Smooth muscle cell (in vitro differentiated cells): Measurements from ENCODE around the gene CAGE1. TPM values are rescaled to one million over a fixed set of nuclear protein-coding genes. Genes with fewer than 3 reads are reported as not detected.
A peak's percentile ranks its signal among the peaks of the same experiment; 100 is the strongest.

Experiments used
- DNase-seq: peaks from one replicate; lab custom pipeline; 2025; ENCODE audit not compliant: unreplicated experiment; lab: John Stamatoyannopoulos, UW
- H2AFZ ChIP-seq: fragments of 200-600 bp; sonication (generic); 2 replicates; pipeline ENCODE4 v1.6.0; 2016; ENCODE audit warnings: antibody characterized with exemption, low read depth, mild to moderate bottlenecking
- H3F3A ChIP-seq: fragments of 200-600 bp; sonication (generic); 2 replicates; pipeline ENCODE4 v1.6.0; 2017; ENCODE audit warnings: antibody characterized with exemption, low read depth
- H3K27ac ChIP-seq: fragments of 200-600 bp; sonication (generic); 2 replicates; pipeline ENCODE4 v1.5.1; 2016; ENCODE audit warnings: low read depth, mild to moderate bottlenecking
- H3K27me3 ChIP-seq: fragments of 200-600 bp; sonication (generic); 2 replicates; pipeline ENCODE4 v1.6.1; 2016; ENCODE audit warnings: low read depth, mild to moderate bottlenecking
- H3K36me3 ChIP-seq: fragments of 200-600 bp; sonication (generic); 2 replicates; pipeline ENCODE4 v1.5.1; 2016; ENCODE audit warnings: low read depth
- H3K4me1 ChIP-seq: fragments of 200-600 bp; sonication (generic); 2 replicates; pipeline ENCODE4 v1.5.1; 2016; ENCODE audit warnings: low read depth
- H3K4me2 ChIP-seq: fragments of 200-600 bp; sonication (generic); 2 replicates; pipeline ENCODE4 v1.6.0; 2016; ENCODE audit warnings: mild to moderate bottlenecking
- H3K4me3 ChIP-seq: fragments of 200-600 bp; sonication (generic); 2 replicates; pipeline ENCODE4 v1.5.1; 2016; ENCODE audit warnings: mild to moderate bottlenecking
- H3K79me2 ChIP-seq: fragments of 200-600 bp; sonication (generic); 2 replicates; pipeline ENCODE4 v1.6.0; 2016; ENCODE audit warnings: low read depth, mild to moderate bottlenecking
- H3K9ac ChIP-seq: fragments of 200-600 bp; sonication (generic); 2 replicates; pipeline ENCODE4 v1.6.0; 2016; ENCODE audit warnings: low read depth
- H3K9me3 ChIP-seq: fragments of 200-600 bp; sonication (generic); replicated peaks from 2 replicates; pipeline ENCODE4 v1.5.1; 2016; ENCODE audit warnings: low read depth
- H4K20me1 ChIP-seq: fragments of 200-600 bp; sonication (generic); 2 replicates; pipeline ENCODE4 v1.6.0; 2016; ENCODE audit warnings: low read depth
- CTCF ChIP-seq: fragments of 200-600 bp; sonication (generic); IDR thresholded peaks from 2 replicates; pipeline ENCODE4 v1.5.1; 2017; ENCODE audit warnings: borderline replicate concordance, mild to moderate bottlenecking, antibody characterized with exemption; ENCODE audit not compliant: insufficient read depth, poor library complexity, severe bottlenecking
- WGBS: methylation state at CpG from one replicate; pipeline ENCODE4 v1.1.7; 2016; ENCODE audit warnings: low lambda C conversion rate; 5-methylcytosine and 5-hydroxymethylcytosine counted together
- polyA plus RNA-seq: library from polyadenylated mRNA; unstranded; fragments of >200 nt; fragmentation: Nextera tagmentation; extraction: Ambion mirVana; gene quantifications from 2 replicates; pipeline ENCODE4 v1.2.1, GENCODE V29; 2016
- total RNA-seq: library from RNA; depleted of rRNA; stranded (reverse); fragments of >200 nt; gene quantifications from 2 replicates; pipeline ENCODE4 v1.2.3, GENCODE V29; 2014

Gene CAGE1
- total RNA-seq (not detected in 2 replicates), polyA plus RNA-seq (not detected in 2 replicates)

- Histone ChIP-seq H4K20me1 (no peaks in the 10 kb centered on the region), H3K9me3 (no peaks in the 10 kb centered on the region), H3K4me1 (peaks cover 22% of the 10 kb centered on the region), H3K27me3 (no peaks in the 10 kb centered on the region), H3K4me3 (peak within 1 kb of the TSS; percentile 83), H3K79me2 (peaks cover 36% of the 10 kb centered on the region), H3K9ac (peak within 1 kb of the TSS; percentile 81), H3K4me2 (peak within 1 kb of the TSS; percentile 92), H2AFZ (peak within 1 kb of the TSS; percentile 95), H3F3A (no peaks in the 10 kb centered on the region), H3K27ac (peak within 1 kb of the TSS; percentile 83), H3K36me3 (no peaks in the 10 kb centered on the region)
- TF ChIP-seq CTCF = no peak
- peak; percentile 79 for DNase-seq
- WGBS = under 1% methylated on average over 62 of the region's 62 CpGs
These were observed at the start of gene CAGE1, which contains the start of gene RIOK1 for GRCh38 chr6:7389451-7390225. CAGE1 (minus strand) TSS chr6:7389742; CDS start chr6:7387173, 2,569 bp downstream. RIOK1 (plus strand) TSS chr6:7389808; CDS start chr6:7390003, 195 bp downstream.

GRCh38 chr6:7439228-7439627 lies 49.7 kb upstream of the CAGE1 start:
- no peaks in the 10 kb centered on the region for H3K4me1 ChIP-seq
- TF ChIP-seq CTCF = no peak

GRCh38 chr6:7438011-7438410 lies 48.5 kb upstream of the CAGE1 start:
- Histone ChIP-seq H3K4me3 (no peak overlapping the region), H3K9ac (no peak overlapping the region), H3K9me3 (no peaks in the 10 kb centered on the region), H3K36me3 (no peaks in the 10 kb centered on the region), H4K20me1 (no peaks in the 10 kb centered on the region), H3K79me2 (no peaks in the 10 kb centered on the region), H3K27me3 (no peaks in the 10 kb centered on the region), H3K4me2 (no peak overlapping the region), H2AFZ (no peak overlapping the region), H3K27ac (no peak overlapping the region), H3K4me1 (no peaks in the 10 kb centered on the region), H3F3A (peaks cover 3% of the 10 kb centered on the region)
- TF ChIP-seq CTCF = no peak
- no peak for DNase-seq
- 86% methylated on average over 3 of the region's 3 CpGs for WGBS

More at GRCh38 chr6:7439228-7439627, 49.7 kb upstream of the CAGE1 start:
- Histone ChIP-seq H3F3A (no peaks in the 10 kb centered on the region), H4K20me1 (no peaks in the 10 kb centered on the region), H3K9me3 (no peaks in the 10 kb centered on the region), H3K79me2 (no peaks in the 10 kb centered on the region), H3K4me3 (no peak overlapping the region), H3K9ac (no peak overlapping the region), H3K4me2 (no peak overlapping the region), H2AFZ (no peak overlapping the region), H3K27ac (no peak overlapping the region), H3K27me3 (no peaks in the 10 kb centered on the region), H3K36me3 (no peaks in the 10 kb centered on the region)
- DNase-seq = no peak
- WGBS = 91% methylated on average over 3 of the region's 3 CpGs
